Liver (tissue), 9 donors: ENCODE data around the gene CDHR2. TPM values are rescaled to one million over a fixed set of nuclear protein-coding genes. Genes with fewer than 3 reads are reported as not detected.

ENCODE experiments used
- DNase-seq: peaks from one replicate; pipeline ENCODE4 v3.0.0-alpha.2; 2017; ENCODE audit warnings: low spot score
- H3K27ac ChIP-seq, 2 donors: one replicate each; pipeline ENCODE4 v1.7.0; 2013; ENCODE audit warnings: inconsistent platforms in 2 of 2, low read length in 2 of 2, control low read depth in 1 of 2, low read depth in 1 of 2, mild to moderate bottlenecking in 1 of 2
- H3K27me3 ChIP-seq, 4 donors: one replicate each; pipeline versions ENCODE4 v1.6.1 to v1.7.0; 2013; ENCODE audit warnings: low read length in 3 of 4, inconsistent platforms in 1 of 4, mild to moderate bottlenecking in 1 of 4, moderate library complexity in 1 of 4; ENCODE audit not compliant: control insufficient read depth in 4 of 4, insufficient read depth in 4 of 4
- H3K36me3 ChIP-seq, 4 donors: one replicate each; pipeline versions ENCODE4 v1.6.1 to v1.7.0; 2013; ENCODE audit warnings: low read length in 3 of 4, mild to moderate bottlenecking in 3 of 4, low read depth in 1 of 4, moderate library complexity in 1 of 4; ENCODE audit not compliant: control insufficient read depth in 4 of 4, insufficient read depth in 3 of 4
- H3K4me1 ChIP-seq, 4 donors: one replicate each; pipeline versions ENCODE4 v1.6.1 to v1.7.0; 2013; ENCODE audit warnings: low read length in 3 of 4, mild to moderate bottlenecking in 3 of 4, moderate library complexity in 1 of 4; ENCODE audit not compliant: control insufficient read depth in 4 of 4, insufficient read depth in 4 of 4
- H3K4me3 ChIP-seq, 3 donors: one replicate each; pipeline versions ENCODE4 v1.6.1 to v1.7.0; 2013; ENCODE audit warnings: low read length in 3 of 3, control low read depth in 1 of 3, low read depth in 1 of 3, mild to moderate bottlenecking in 1 of 3
- H3K9ac ChIP-seq, 2 donors: one replicate each; pipeline ENCODE4 v1.7.0; 2013; ENCODE audit warnings: low read length in 2 of 2, mild to moderate bottlenecking in 2 of 2, moderate library complexity in 2 of 2, control low read depth in 1 of 2, low read depth in 1 of 2
- H3K9me3 ChIP-seq, 4 donors: one replicate each; pipeline versions ENCODE4 v1.6.1 to v1.7.0; 2013; ENCODE audit warnings: low read length in 3 of 4; ENCODE audit not compliant: control insufficient read depth in 4 of 4
- EGR1 ChIP-seq, 2 donors: IDR thresholded peaks; 2 replicates each; pipeline ENCODE4 v1.6.1; 2016 to 2018; ENCODE audit warnings: antibody characterized with exemption in 2 of 2, low read depth in 2 of 2
- FOXA1 ChIP-seq: IDR thresholded peaks from 2 replicates; pipeline ENCODE4 v1.6.1; 2016; ENCODE audit warnings: antibody characterized with exemption
- FOXA2 ChIP-seq: IDR thresholded peaks from 2 replicates; pipeline ENCODE4 v1.6.1; 2016; ENCODE audit warnings: antibody characterized with exemption
- GABPA ChIP-seq, 2 donors: IDR thresholded peaks in 1 of 2; conservative IDR thresholded peaks in 1 of 2; 2 replicates each; pipeline ENCODE4 v1.6.1; 2016; ENCODE audit warnings: antibody characterized with exemption in 2 of 2, mild to moderate bottlenecking in 1 of 2, moderate library complexity in 1 of 2
- HNF4A ChIP-seq, 2 donors: conservative IDR thresholded peaks; 2 replicates each; pipeline ENCODE4 v1.6.1; 2016; ENCODE audit warnings: antibody characterized with exemption in 2 of 2, mild to moderate bottlenecking in 2 of 2
- HNF4G ChIP-seq: IDR thresholded peaks from 2 replicates; pipeline ENCODE4 v1.6.1; 2016; ENCODE audit warnings: antibody characterized with exemption
- JUND ChIP-seq, 2 donors: IDR thresholded peaks; 2 replicates each; pipeline ENCODE4 v1.6.1; 2016; ENCODE audit warnings: antibody characterized with exemption in 2 of 2
- MAX ChIP-seq: IDR thresholded peaks from 2 replicates; pipeline ENCODE4 v1.6.1; 2016; ENCODE audit warnings: antibody characterized with exemption
- NR2F2 ChIP-seq: IDR thresholded peaks from 2 replicates; pipeline ENCODE4 v1.6.1; 2016; ENCODE audit warnings: antibody characterized with exemption
- RAD21 ChIP-seq, 2 donors: IDR thresholded peaks; 2 replicates each; pipeline ENCODE4 v1.6.1; 2016; ENCODE audit warnings: antibody characterized with exemption in 2 of 2, mild to moderate bottlenecking in 2 of 2
- RXRA ChIP-seq, 2 donors: IDR thresholded peaks; 2 replicates each; pipeline ENCODE4 v1.6.1; 2017 to 2018; ENCODE audit warnings: antibody characterized with exemption in 2 of 2, mild to moderate bottlenecking in 1 of 2
- SP1 ChIP-seq: IDR thresholded peaks from 2 replicates; pipeline ENCODE4 v1.6.1; 2018; ENCODE audit warnings: antibody characterized with exemption, mild to moderate bottlenecking
- TAF1 ChIP-seq: conservative IDR thresholded peaks from 2 replicates; pipeline ENCODE4 v1.6.1; 2016; ENCODE audit warnings: antibody characterized with exemption, mild to moderate bottlenecking
- YY1 ChIP-seq: IDR thresholded peaks from 2 replicates; pipeline ENCODE4 v1.6.1; 2016; ENCODE audit warnings: antibody characterized with exemption, mild to moderate bottlenecking
- ZBTB33 ChIP-seq: IDR thresholded peaks from 2 replicates; pipeline ENCODE4 v1.6.1; 2016; ENCODE audit warnings: antibody characterized with exemption
- WGBS: extraction: QIAGEN DNeasy Blood & Tissue Kit; methylation state at CpG from one replicate; pipeline ENCODE4 v1.1.7; 2013; 5-methylcytosine and 5-hydroxymethylcytosine counted together
- polyA plus RNA-seq, 2 donors: library from polyadenylated mRNA; stranded (reverse) in 1 of 2; unstranded in 1 of 2; fragments of 200-250 nt in 1 of 2; fragments of >200 nt in 1 of 2; fragmentation: Nextera tagmentation in 1 of 2; extraction: Ambion mirVana in 1 of 2; gene quantifications; one replicate each; pipeline versions ENCODE4 v1.2.1 to v1.2.3, GENCODE V29; 2013 to 2015
- total RNA-seq, 2 donors: library from RNA; depleted of rRNA; stranded (reverse); fragments of >200 nt; gene quantifications; one replicate each; pipeline ENCODE4 v1.2.3, GENCODE V29; 2014
- TF ChIP-seq, protein P1 (sequence below): IDR thresholded peaks from 2 replicates; pipeline ENCODE4 v1.6.1; 2016; ENCODE audit warnings: antibody characterized with exemption
- TF ChIP-seq, protein P2 (sequence below): IDR thresholded peaks from 2 replicates; pipeline ENCODE4 v1.6.1; 2016; ENCODE audit warnings: antibody characterized with exemption, mild to moderate bottlenecking
- TF ChIP-seq, protein P3 (sequence below): fragments of 150-350 bp; IDR thresholded peaks from 2 replicates; pipeline ENCODE4 v1.5.1; 2017; ENCODE audit warnings: improper control_type of control experiment, low read depth, low read length; ENCODE audit not compliant: missing input control
- donor health status: healthy.
- donor health status: healthy.
- donor health status: healthy.
- donor health status: healthy.
- donor health status: healthy.

The CDHR2 gene
- total and polyA plus RNA-seq, 4 donors, result 8.8 to 23.8 (median 16.6) TPM

GRCh38 chr5:176596689-176597416, 47.7 kb downstream of the CDHR2 start:
- no peaks in the 10 kb centered on the region for H3K9me3 ChIP-seq
- no peak overlapping the region for H3K9ac ChIP-seq
- no peak for TF ChIP-seq HNF4G
- TF ChIP-seq EGR1 (IDR thresholded peaks at IDR 0.05; ENCODE audit: low read depth in 2 of 2), result no peak
- TF ChIP-seq RXRA (IDR thresholded peaks at IDR 0.05), result no peak
- TF ChIP-seq, protein P1, sequence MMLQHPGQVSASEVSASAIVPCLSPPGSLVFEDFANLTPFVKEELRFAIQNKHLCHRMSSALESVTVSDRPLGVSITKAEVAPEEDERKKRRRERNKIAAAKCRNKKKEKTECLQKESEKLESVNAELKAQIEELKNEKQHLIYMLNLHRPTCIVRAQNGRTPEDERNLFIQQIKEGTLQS, result no peak
- TF ChIP-seq FOXA1, result no peak
- TF ChIP-seq YY1, result no peak
- TF ChIP-seq SP1, result no peak
- TF ChIP-seq FOXA2, result no peak
- no peak for TF ChIP-seq NR2F2
- no peak for TF ChIP-seq HNF4A (conservative IDR thresholded peaks at IDR 0.05)
- no peak for TF ChIP-seq TAF1
- no peak for TF ChIP-seq MAX
- no peak for TF ChIP-seq GABPA (IDR thresholded peaks at IDR 0.05 in 1 of 2, conservative IDR thresholded peaks at IDR 0.05 in 1 of 2)
- TF ChIP-seq, protein P2, sequence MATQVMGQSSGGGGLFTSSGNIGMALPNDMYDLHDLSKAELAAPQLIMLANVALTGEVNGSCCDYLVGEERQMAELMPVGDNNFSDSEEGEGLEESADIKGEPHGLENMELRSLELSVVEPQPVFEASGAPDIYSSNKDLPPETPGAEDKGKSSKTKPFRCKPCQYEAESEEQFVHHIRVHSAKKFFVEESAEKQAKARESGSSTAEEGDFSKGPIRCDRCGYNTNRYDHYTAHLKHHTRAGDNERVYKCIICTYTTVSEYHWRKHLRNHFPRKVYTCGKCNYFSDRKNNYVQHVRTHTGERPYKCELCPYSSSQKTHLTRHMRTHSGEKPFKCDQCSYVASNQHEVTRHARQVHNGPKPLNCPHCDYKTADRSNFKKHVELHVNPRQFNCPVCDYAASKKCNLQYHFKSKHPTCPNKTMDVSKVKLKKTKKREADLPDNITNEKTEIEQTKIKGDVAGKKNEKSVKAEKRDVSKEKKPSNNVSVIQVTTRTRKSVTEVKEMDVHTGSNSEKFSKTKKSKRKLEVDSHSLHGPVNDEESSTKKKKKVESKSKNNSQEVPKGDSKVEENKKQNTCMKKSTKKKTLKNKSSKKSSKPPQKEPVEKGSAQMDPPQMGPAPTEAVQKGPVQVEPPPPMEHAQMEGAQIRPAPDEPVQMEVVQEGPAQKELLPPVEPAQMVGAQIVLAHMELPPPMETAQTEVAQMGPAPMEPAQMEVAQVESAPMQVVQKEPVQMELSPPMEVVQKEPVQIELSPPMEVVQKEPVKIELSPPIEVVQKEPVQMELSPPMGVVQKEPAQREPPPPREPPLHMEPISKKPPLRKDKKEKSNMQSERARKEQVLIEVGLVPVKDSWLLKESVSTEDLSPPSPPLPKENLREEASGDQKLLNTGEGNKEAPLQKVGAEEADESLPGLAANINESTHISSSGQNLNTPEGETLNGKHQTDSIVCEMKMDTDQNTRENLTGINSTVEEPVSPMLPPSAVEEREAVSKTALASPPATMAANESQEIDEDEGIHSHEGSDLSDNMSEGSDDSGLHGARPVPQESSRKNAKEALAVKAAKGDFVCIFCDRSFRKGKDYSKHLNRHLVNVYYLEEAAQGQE, result no peak
- TF ChIP-seq ZBTB33, result no peak
- TF ChIP-seq, protein P3, sequence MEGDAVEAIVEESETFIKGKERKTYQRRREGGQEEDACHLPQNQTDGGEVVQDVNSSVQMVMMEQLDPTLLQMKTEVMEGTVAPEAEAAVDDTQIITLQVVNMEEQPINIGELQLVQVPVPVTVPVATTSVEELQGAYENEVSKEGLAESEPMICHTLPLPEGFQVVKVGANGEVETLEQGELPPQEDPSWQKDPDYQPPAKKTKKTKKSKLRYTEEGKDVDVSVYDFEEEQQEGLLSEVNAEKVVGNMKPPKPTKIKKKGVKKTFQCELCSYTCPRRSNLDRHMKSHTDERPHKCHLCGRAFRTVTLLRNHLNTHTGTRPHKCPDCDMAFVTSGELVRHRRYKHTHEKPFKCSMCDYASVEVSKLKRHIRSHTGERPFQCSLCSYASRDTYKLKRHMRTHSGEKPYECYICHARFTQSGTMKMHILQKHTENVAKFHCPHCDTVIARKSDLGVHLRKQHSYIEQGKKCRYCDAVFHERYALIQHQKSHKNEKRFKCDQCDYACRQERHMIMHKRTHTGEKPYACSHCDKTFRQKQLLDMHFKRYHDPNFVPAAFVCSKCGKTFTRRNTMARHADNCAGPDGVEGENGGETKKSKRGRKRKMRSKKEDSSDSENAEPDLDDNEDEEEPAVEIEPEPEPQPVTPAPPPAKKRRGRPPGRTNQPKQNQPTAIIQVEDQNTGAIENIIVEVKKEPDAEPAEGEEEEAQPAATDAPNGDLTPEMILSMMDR, result no peak
- no peak for TF ChIP-seq JUND (IDR thresholded peaks at IDR 0.05)
- no peak for TF ChIP-seq RAD21 (IDR thresholded peaks at IDR 0.05)
- H3K4me3 ChIP-seq, result peak overlapping the region in 2 of 3 donors; percentile 34 to 44
- H3K36me3 ChIP-seq, result peaks cover 0 to 5% (median 2%) of the 10 kb centered on the region in 4 donors
- WGBS, result 4% methylated on average over 98 of the region's 98 CpGs
- DNase-seq, result peak; percentile 53
- no peak overlapping the region for H3K27ac ChIP-seq
- no peaks in the 10 kb centered on the region for H3K27me3 ChIP-seq
- H3K4me1 ChIP-seq, result peaks cover 4 to 16% (median 6%) of the 10 kb centered on the region in 4 donors
